HG03469 (cell line): ENCODE results near the gene NOS3.

Experiments
- ATAC-seq: cut with Tn5 transposase; IDR thresholded peaks from one replicate; pipeline ENCODE4 v1.9.1; 2021; ENCODE audit warnings: mild to moderate bottlenecking, moderate library complexity, moderate number of reproducible peaks; ENCODE audit not compliant: unreplicated experiment

NOS3 gene

GRCh38 chr7:150951521-150951920 is 39.3 kb upstream of the NOS3 start:
- no peak for ATAC-seq

GRCh38 chr7:150952331-150953050 is 38.3 kb upstream of the NOS3 start:
- no peak for ATAC-seq

- no peak for ATAC-seq
Measured at GRCh38 chr7:150953061-150953997, 37.5 kb upstream of the NOS3 start.

- no peak for ATAC-seq
Measured at GRCh38 chr7:150954201-150954985, 36.4 kb upstream of the NOS3 start.

GRCh38 chr7:150954986-150955518 is 35.8 kb upstream of the NOS3 start:
- ATAC-seq: no peak

- no peak for ATAC-seq
Measured at GRCh38 chr7:150955519-150956394, 35.1 kb upstream of the NOS3 start.

- no peak for ATAC-seq
Measured at GRCh38 chr7:150956395-150957132, 34.3 kb upstream of the NOS3 start.

- ATAC-seq: no peak
Measured at GRCh38 chr7:150957133-150958020, 33.4 kb upstream of the NOS3 start.

GRCh38 chr7:150958062-150958552 is 32.7 kb upstream of the NOS3 start:
- ATAC-seq: no peak

GRCh38 chr7:150958597-150958996 is 32.2 kb upstream of the NOS3 start:
- ATAC-seq: no peak

GRCh38 chr7:150959081-150959480 is 31.7 kb upstream of the NOS3 start:
- ATAC-seq: no peak

GRCh38 chr7:150959739-150960734 is 30.8 kb upstream of the NOS3 start:
- ATAC-seq: no peak

- no peak for ATAC-seq
Measured at GRCh38 chr7:150961510-150962289, 29.1 kb upstream of the NOS3 start.

- no peak for ATAC-seq
Measured at GRCh38 chr7:150962290-150962552, 28.6 kb upstream of the NOS3 start.

GRCh38 chr7:150962553-150963399 is 28.0 kb upstream of the NOS3 start:
- no peak for ATAC-seq
